SU-DHL-6 (cell line): ENCODE data around the gene TBX5.

Source experiments
- EZH2phosphoT487 ChIP-seq: fragments of 200-600 bp; sonication (generic), shearing (Covaris generic); conservative IDR thresholded peaks from 2 replicates; pipeline ENCODE4 v1.6.1; 2018; ENCODE audit warnings: mild to moderate bottlenecking, antibody characterized with exemption, low read length, moderate library complexity, mixed read lengths
- TF ChIP-seq, protein P1 (sequence below): fragments of 200-600 bp; sonication (generic); IDR thresholded peaks from one replicate; pipeline ENCODE4 v1.5.1; 2017; ENCODE audit warnings: antibody characterized with exemption, mild to moderate bottlenecking, low read length, moderate library complexity; ENCODE audit not compliant: insufficient read depth, poor library complexity, severe bottlenecking

DNA sequence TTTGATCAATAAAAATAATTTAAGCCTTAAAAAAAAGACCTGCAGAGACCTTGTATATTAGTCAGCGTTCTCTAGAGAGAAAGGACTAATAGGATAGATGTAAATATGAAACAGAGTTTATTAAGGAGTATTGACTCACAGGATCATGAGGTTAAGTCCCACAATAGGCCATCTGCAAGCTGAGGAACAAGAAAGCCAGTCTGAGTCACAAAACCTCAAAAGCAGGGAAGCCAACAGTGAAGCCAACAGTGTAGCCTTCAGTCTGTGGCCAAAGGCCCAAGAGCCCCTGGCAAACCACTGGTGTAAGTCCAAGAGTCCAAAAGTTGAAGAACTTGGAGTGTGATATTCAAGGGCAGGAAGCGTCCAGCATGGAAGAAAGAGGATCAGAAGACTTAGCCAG is 66.3 kb downstream of the TBX5 start:
- TF ChIP-seq, protein P1, sequence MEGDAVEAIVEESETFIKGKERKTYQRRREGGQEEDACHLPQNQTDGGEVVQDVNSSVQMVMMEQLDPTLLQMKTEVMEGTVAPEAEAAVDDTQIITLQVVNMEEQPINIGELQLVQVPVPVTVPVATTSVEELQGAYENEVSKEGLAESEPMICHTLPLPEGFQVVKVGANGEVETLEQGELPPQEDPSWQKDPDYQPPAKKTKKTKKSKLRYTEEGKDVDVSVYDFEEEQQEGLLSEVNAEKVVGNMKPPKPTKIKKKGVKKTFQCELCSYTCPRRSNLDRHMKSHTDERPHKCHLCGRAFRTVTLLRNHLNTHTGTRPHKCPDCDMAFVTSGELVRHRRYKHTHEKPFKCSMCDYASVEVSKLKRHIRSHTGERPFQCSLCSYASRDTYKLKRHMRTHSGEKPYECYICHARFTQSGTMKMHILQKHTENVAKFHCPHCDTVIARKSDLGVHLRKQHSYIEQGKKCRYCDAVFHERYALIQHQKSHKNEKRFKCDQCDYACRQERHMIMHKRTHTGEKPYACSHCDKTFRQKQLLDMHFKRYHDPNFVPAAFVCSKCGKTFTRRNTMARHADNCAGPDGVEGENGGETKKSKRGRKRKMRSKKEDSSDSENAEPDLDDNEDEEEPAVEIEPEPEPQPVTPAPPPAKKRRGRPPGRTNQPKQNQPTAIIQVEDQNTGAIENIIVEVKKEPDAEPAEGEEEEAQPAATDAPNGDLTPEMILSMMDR = no peak
- no peak for TF ChIP-seq EZH2phosphoT487
